SU-DHL-6 (cell line): ENCODE measurements around the gene CD9.

Experiments used
- H2AFZ ChIP-seq: fragments of 200-600 bp; sonication (generic); 2 replicates; pipeline ENCODE4 v1.6.1; 2014; ENCODE audit warnings: low read depth, mild to moderate bottlenecking, moderate library complexity, mixed read lengths, antibody characterized with exemption, low read length; ENCODE audit not compliant: severe bottlenecking
- H3F3A ChIP-seq: fragments of 200-600 bp; shearing (Covaris generic); 2 replicates; pipeline ENCODE4 v1.6.0; 2016; ENCODE audit warnings: antibody characterized with exemption, mild to moderate bottlenecking; ENCODE audit not compliant: insufficient read depth
- H3K27ac ChIP-seq: fragments of 200-600 bp; sonication (generic); 2 replicates; pipeline ENCODE4 v1.5.1; 2016; ENCODE audit warnings: low read depth, mild to moderate bottlenecking, low read length, moderate library complexity, mixed read lengths
- H3K27me3 ChIP-seq: fragments of 200-600 bp; sonication (generic), shearing (Covaris generic); 2 replicates; pipeline ENCODE4 v1.6.0; 2014; ENCODE audit warnings: mild to moderate bottlenecking, low read length
- H3K36me3 ChIP-seq: fragments of 200-600 bp; sonication (generic); 2 replicates; pipeline ENCODE4 v1.6.1; 2014; ENCODE audit warnings: mild to moderate bottlenecking, low read length, mixed read lengths
- H3K4me2 ChIP-seq: fragments of 300-600, 200-600 bp; shearing (Covaris generic), sonication (generic); 2 replicates; pipeline ENCODE4 v1.6.0; 2014; ENCODE audit warnings: low read length, low read depth, mild to moderate bottlenecking; ENCODE audit not compliant: poor library complexity, severe bottlenecking
- H3K4me3 ChIP-seq: fragments of 200-600 bp; sonication (generic); 2 replicates; pipeline ENCODE4 v1.5.1; 2014; ENCODE audit warnings: antibody characterized with exemption, low read length, mild to moderate bottlenecking, mixed read lengths; ENCODE audit not compliant: insufficient read depth, poor library complexity, severe bottlenecking
- H3K79me2 ChIP-seq: fragments of 200-600 bp; sonication (generic); 2 replicates; pipeline ENCODE4 v1.6.1; 2014; ENCODE audit warnings: mild to moderate bottlenecking, low read length, moderate library complexity; ENCODE audit not compliant: insufficient read depth
- H3K9ac ChIP-seq: fragments of 200-600 bp; sonication (generic); 2 replicates; pipeline ENCODE4 v1.7.0; 2014; ENCODE audit warnings: mild to moderate bottlenecking, low read length
- H3K9me2 ChIP-seq: fragments of 200-600 bp; sonication (generic); replicated peaks from 2 replicates; pipeline ENCODE4 v1.6.1; 2014; ENCODE audit warnings: low read length; ENCODE audit not compliant: insufficient read depth
- H3K9me3 ChIP-seq: fragments of 200-600 bp; sonication (generic); 2 replicates; pipeline ENCODE4 v1.6.1; 2014; ENCODE audit warnings: low read length, mixed read lengths; ENCODE audit not compliant: insufficient read depth
- H4K20me1 ChIP-seq: fragments of 200-600 bp; sonication (generic); 2 replicates; pipeline ENCODE4 v1.6.1; 2014; ENCODE audit warnings: low read depth, mild to moderate bottlenecking, antibody characterized with exemption, low read length, moderate library complexity, mixed read lengths
- CTCF ChIP-seq: fragments of 200-600 bp; sonication (generic); IDR thresholded peaks from one replicate; pipeline ENCODE4 v1.5.1; 2017; ENCODE audit warnings: antibody characterized with exemption, mild to moderate bottlenecking, low read length, moderate library complexity; ENCODE audit not compliant: insufficient read depth, poor library complexity, severe bottlenecking
- EZH2phosphoT487 ChIP-seq: fragments of 200-600 bp; sonication (generic), shearing (Covaris generic); conservative IDR thresholded peaks from 2 replicates; pipeline ENCODE4 v1.6.1; 2018; ENCODE audit warnings: mild to moderate bottlenecking, antibody characterized with exemption, low read length, moderate library complexity, mixed read lengths

The CD9 gene

GRCh38 chr12:6235499-6235898 is 35.3 kb downstream of the CD9 start:
- Histone ChIP-seq H3K4me2 (no peak overlapping the region), H3K36me3 (no peaks in the 10 kb centered on the region), H3F3A (no peaks in the 10 kb centered on the region), H4K20me1 (no peaks in the 10 kb centered on the region), H3K79me2 (no peaks in the 10 kb centered on the region), H3K9me2 (no peaks in the 10 kb centered on the region), H3K27me3 (no peaks in the 10 kb centered on the region), H3K27ac (no peak overlapping the region), H3K9me3 (no peaks in the 10 kb centered on the region), H3K4me3 (no peak overlapping the region), H3K9ac (no peak overlapping the region), H2AFZ (no peak overlapping the region)
- TF ChIP-seq EZH2phosphoT487: no peak

DNA sequence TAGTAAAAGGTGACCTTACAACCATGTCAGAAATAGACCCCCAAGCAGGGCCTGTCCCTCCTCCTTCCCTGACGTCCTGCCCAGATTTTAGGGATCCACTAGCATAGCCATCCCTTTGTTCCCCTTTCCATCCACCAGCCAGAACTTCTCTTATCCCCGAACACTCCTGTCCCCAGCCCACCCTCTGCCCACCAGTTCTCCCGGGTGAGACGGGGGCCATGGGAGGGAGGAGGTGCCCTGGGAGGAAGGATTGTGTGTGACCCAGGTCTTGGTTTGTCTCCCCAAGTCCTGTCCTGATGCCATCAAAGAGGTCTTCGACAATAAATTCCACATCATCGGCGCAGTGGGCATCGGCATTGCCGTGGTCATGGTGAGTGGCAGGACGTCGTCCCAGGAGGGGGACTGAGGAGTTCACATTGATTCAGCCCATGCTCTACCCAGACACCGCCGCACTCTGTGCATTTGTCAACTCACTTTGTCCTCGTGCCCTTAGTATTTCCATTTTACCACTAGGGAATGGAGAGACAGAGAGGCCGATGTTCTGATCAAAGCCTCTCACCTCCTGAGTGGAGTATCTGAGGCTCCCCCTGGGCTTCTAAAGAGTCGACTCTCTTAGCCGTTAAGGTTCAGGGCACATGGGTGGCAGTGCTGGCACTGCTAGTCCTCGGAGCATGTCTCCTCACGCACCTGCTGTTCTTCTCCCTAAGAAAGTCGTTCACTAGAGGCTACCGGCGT is 35.9 kb downstream of the CD9 start:
- no peak overlapping the region for H3K4me2 ChIP-seq
- no peaks in the 10 kb centered on the region for H3K9me2 ChIP-seq
- no peaks in the 10 kb centered on the region for H3K36me3 ChIP-seq
- H3F3A ChIP-seq: no peaks in the 10 kb centered on the region
- no peak overlapping the region for H3K27ac ChIP-seq
- TF ChIP-seq EZH2phosphoT487: no peak
- H3K27me3 ChIP-seq: no peaks in the 10 kb centered on the region
- no peaks in the 10 kb centered on the region for H3K79me2 ChIP-seq
- no peak overlapping the region for H3K4me3 ChIP-seq
- no peak overlapping the region for H2AFZ ChIP-seq
- no peaks in the 10 kb centered on the region for H4K20me1 ChIP-seq
- no peak overlapping the region for H3K9ac ChIP-seq
- H3K9me3 ChIP-seq: no peaks in the 10 kb centered on the region

GRCh38 chr12:6236641-6236940 is 36.4 kb downstream of the CD9 start:
- Histone ChIP-seq H3K9ac (no peak overlapping the region), H3K4me2 (no peak overlapping the region), H3K36me3 (no peaks in the 10 kb centered on the region), H4K20me1 (no peaks in the 10 kb centered on the region), H3F3A (no peaks in the 10 kb centered on the region), H2AFZ (no peak overlapping the region), H3K9me3 (no peaks in the 10 kb centered on the region), H3K9me2 (no peaks in the 10 kb centered on the region), H3K4me3 (no peak overlapping the region), H3K27ac (no peak overlapping the region), H3K79me2 (no peaks in the 10 kb centered on the region), H3K27me3 (no peaks in the 10 kb centered on the region)
- TF ChIP-seq CTCF: no peak
- no peak for TF ChIP-seq EZH2phosphoT487

DNA sequence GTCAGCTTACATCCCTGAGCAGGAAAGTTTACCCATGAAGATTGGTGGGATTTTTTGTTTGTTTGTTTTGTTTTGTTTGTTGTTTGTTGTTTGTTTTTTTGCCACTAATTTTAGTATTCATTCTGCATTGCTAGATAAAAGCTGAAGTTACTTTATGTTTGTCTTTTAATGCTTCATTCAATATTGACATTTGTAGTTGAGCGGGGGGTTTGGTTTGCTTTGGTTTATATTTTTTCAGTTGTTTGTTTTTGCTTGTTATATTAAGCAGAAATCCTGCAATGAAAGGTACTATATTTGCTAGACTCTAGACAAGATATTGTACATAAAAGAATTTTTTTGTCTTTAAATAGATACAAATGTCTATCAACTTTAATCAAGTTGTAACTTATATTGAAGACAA is 37.6 kb downstream of the CD9 start:
- H3K9me2 ChIP-seq: no peaks in the 10 kb centered on the region
- H3K27me3 ChIP-seq: no peaks in the 10 kb centered on the region
- no peaks in the 10 kb centered on the region for H4K20me1 ChIP-seq
- H3K79me2 ChIP-seq: no peaks in the 10 kb centered on the region
- H2AFZ ChIP-seq: no peak overlapping the region
- H3K4me2 ChIP-seq: no peak overlapping the region
- no peak for TF ChIP-seq EZH2phosphoT487
- TF ChIP-seq CTCF: no peak
- no peak overlapping the region for H3K4me3 ChIP-seq
- no peaks in the 10 kb centered on the region for H3K9me3 ChIP-seq
- no peak overlapping the region for H3K27ac ChIP-seq
- H3K36me3 ChIP-seq: no peaks in the 10 kb centered on the region
- no peak overlapping the region for H3K9ac ChIP-seq
- H3F3A ChIP-seq: no peaks in the 10 kb centered on the region
